ENCODE measurements around the gene SPNS3.

SPNS3 gene

DNA sequence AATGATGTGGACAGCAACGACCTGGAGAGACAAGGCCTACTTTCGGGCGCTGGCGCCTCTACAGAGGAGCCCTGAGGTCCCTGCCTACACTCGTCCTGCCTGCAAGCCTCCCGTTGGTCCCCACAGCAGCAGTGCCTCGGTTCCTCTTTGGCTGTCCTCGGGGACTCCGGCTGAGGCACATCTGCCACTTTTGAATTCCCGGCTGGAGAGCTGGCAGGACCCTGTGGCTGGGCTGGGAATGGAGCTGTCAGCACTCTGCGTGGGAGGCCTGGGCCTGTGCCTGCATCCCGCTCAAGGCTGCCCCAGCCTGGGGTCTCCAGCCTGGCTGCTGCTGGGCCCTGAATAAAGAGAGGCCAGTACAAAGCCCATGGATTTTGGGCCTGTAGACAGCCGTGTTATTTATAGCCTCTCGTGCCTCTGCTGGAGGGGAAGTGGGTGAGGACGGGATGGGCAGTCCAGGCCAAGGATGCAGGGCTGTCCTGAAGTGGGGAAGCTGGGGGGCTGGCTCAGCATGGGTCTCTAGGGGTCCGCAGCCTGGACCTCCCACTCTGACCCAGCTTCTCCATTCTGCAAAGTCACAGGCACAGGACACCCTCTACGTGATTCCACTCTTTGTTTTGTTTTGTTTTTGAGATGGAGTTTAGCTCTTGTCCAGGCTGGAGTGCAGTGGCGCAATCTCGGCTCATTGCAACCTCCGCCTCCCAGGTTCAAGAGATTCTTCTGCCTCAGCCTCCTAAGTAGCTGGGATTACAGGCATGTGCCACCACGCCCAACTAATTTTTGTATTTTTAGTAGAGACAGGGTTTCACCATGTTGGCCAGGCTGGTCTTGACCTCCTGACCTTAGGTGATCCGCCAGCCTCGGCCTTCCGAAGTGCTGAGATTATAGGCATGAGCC lies 54.3 kb downstream of the SPNS3 start:
- Histone ChIP-seq H4K12ac (ENCODE audit: low read depth, low read length) (no peak overlapping the region), H3K4me3 (ENCODE audit: low read depth, low read length) (no peak overlapping the region), H3K9me3 (ENCODE audit: insufficient read depth, low read depth, low read length) (no peaks in the 10 kb centered on the region), H3K79me1 (ENCODE audit: low read length) (peaks cover 72% of the 10 kb centered on the region), H3K23ac (ENCODE audit: low read length) (no peak overlapping the region), H3K18ac (ENCODE audit: low read length) (peak overlapping the region; percentile 78), H2BK5ac (ENCODE audit: low read depth, low read length, poor library complexity) (peak overlapping the region; percentile 98), H3K4ac (ENCODE audit: low read depth, low read length) (peak overlapping the region; percentile 64), H3K36me3 (ENCODE audit: control insufficient read depth in 1 of 2, insufficient read depth in 2 of 2, low read length in 2 of 2) (no peaks in the 10 kb centered on the region), H3K27ac (ENCODE audit: low read depth, low read length) (peak overlapping the region; percentile 21), H2AK5ac (ENCODE audit: low read length) (peak overlapping the region; percentile 6), H3K79me2 (ENCODE audit: control insufficient read depth, insufficient read depth, low read length, poor library complexity) (peaks cover 13% of the 10 kb centered on the region), H3K27me3 (ENCODE audit: insufficient read depth, low read length) (no peaks in the 10 kb centered on the region), H2BK12ac (ENCODE audit: low read length) (peak overlapping the region; percentile 99), H4K8ac (ENCODE audit: low read depth, low read length) (peak overlapping the region; percentile 64), H3K4me2 (ENCODE audit: low read length) (no peak overlapping the region), H2AFZ (ENCODE audit: insufficient read depth, low read length, poor library complexity) (no peak overlapping the region), H3K14ac (ENCODE audit: low read length) (peak overlapping the region; percentile 73), H3K9ac (ENCODE audit: low read length) (no peak overlapping the region), H2BK120ac (ENCODE audit: insufficient read depth, low read length, poor library complexity) (peak overlapping the region; percentile 99), H4K91ac (ENCODE audit: low read depth, low read length) (peak overlapping the region; percentile 96), H3K4me1 (ENCODE audit: control insufficient read depth in 1 of 2, insufficient read depth in 2 of 2, low read length in 2 of 2) (peaks cover 61 to 73% of the 10 kb centered on the region in 2 experiments)
- no CpG with 5 or more reads among the region's 24 CpGs for WGBS (ENCODE audit: extremely low coverage, insufficient coverage, insufficient read length)
- DNase-seq = no peak

DNA sequence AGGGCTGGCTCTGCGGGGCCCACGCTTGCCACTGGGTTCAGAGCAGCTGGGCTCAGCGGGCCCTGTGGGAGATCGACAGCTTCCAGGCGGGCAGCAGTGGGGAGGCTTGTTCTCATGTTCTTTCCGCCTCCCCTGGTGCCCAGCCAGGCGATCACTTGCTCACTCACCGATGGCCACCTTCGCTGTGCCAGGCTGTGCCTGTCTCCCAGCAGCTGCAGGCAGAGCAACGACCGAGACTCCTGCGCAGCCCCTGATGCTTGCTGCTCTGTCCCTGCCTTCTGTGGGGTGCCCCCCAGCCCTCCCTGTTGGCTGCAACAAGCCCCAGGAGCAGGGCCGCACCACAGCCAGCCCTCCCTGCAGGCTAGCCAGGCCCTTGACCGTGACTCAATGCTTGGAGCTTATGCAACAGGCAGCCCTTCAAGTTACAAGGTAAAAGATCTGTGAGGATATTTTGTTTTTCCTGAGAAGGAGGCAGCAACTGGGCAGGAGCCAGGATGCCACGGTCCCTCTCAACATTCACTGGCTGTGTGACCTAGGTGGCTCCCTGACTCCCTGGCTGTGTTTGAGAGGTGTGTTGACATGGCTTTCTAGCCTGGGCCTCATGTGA lies 55.4 kb downstream of the SPNS3 start:
- Histone ChIP-seq H3K9ac (ENCODE audit: low read length) (no peak overlapping the region), H3K36me3 (ENCODE audit: control insufficient read depth in 1 of 2, insufficient read depth in 2 of 2, low read length in 2 of 2) (no peaks in the 10 kb centered on the region), H3K4me2 (ENCODE audit: low read length) (no peak overlapping the region), H3K18ac (ENCODE audit: low read length) (peak overlapping the region; percentile 78), H4K91ac (ENCODE audit: low read depth, low read length) (peak overlapping the region; percentile 96), H4K12ac (ENCODE audit: low read depth, low read length) (no peak overlapping the region), H4K8ac (ENCODE audit: low read depth, low read length) (peak overlapping the region; percentile 78), H3K27me3 (ENCODE audit: insufficient read depth, low read length) (no peaks in the 10 kb centered on the region), H3K4me3 (ENCODE audit: low read depth, low read length) (no peak overlapping the region), H3K79me1 (ENCODE audit: low read length) (peaks cover 63% of the 10 kb centered on the region), H2BK120ac (ENCODE audit: insufficient read depth, low read length, poor library complexity) (peak overlapping the region; percentile 99), H2BK12ac (ENCODE audit: low read length) (peak overlapping the region; percentile 99), H3K4ac (ENCODE audit: low read depth, low read length) (peak overlapping the region; percentile 53), H2BK5ac (ENCODE audit: low read depth, low read length, poor library complexity) (peak overlapping the region; percentile 98), H3K9me3 (ENCODE audit: insufficient read depth, low read depth, low read length) (no peaks in the 10 kb centered on the region), H2AK5ac (ENCODE audit: low read length) (peak overlapping the region; percentile 4), H3K27ac (ENCODE audit: low read depth, low read length) (peak overlapping the region; percentile 97), H3K23ac (ENCODE audit: low read length) (no peak overlapping the region), H3K14ac (ENCODE audit: low read length) (peak overlapping the region; percentile 87), H2AFZ (ENCODE audit: insufficient read depth, low read length, poor library complexity) (peak overlapping the region; percentile 27), H3K4me1 (ENCODE audit: control insufficient read depth in 1 of 2, insufficient read depth in 2 of 2, low read length in 2 of 2) (peaks cover 51 to 68% of the 10 kb centered on the region in 2 experiments), H3K79me2 (ENCODE audit: control insufficient read depth, insufficient read depth, low read length, poor library complexity) (peaks cover 13% of the 10 kb centered on the region)
- no CpG with 5 or more reads among the region's 15 CpGs for WGBS (ENCODE audit: extremely low coverage, insufficient coverage, insufficient read length)
- DNase-seq = peak in 1 of 2 donors; percentile 78

DNA sequence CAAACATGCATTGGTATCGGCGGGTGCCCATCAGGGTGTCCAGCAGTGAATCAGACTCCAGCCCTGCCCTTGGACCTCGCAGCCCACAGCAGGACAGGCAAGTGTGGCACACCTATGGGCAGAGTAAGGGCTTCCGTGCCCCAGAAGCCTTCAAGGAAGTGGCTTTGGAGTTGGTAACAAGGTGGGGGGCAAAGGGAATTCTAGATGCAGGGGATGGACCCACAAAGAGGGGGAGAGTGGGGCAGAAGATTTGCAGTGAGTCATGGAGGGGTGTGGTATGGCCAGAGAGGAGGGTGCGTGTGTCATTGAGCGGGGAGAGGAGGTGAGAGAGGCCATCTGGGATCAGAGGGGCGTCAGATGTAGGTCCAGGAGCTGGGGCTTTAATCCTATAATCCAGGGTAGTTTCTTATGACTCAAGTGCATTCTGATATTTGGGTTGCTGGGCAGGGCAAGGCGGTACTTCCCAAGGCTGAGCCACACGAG lies 56.4 kb downstream of the SPNS3 start:
- peak overlapping the region; percentile 3 for H2AFZ ChIP-seq (ENCODE audit: insufficient read depth, low read length, poor library complexity)
- no peak overlapping the region for H3K4me3 ChIP-seq (ENCODE audit: low read depth, low read length)
- H3K18ac ChIP-seq (ENCODE audit: low read length) = peak overlapping the region; percentile 78
- no peak overlapping the region for H3K9ac ChIP-seq (ENCODE audit: low read length)
- H3K36me3 ChIP-seq (ENCODE audit: control insufficient read depth in 1 of 2, insufficient read depth in 2 of 2, low read length in 2 of 2) = no peaks in the 10 kb centered on the region
- peak overlapping the region; percentile 98 for H2AK5ac ChIP-seq (ENCODE audit: low read length)
- H3K4me1 ChIP-seq (ENCODE audit: control insufficient read depth in 1 of 2, insufficient read depth in 2 of 2, low read length in 2 of 2) = peaks cover 51 to 63% of the 10 kb centered on the region in 2 experiments
- H3K9me3 ChIP-seq (ENCODE audit: insufficient read depth, low read depth, low read length) = no peaks in the 10 kb centered on the region
- WGBS (ENCODE audit: extremely low coverage, insufficient coverage, insufficient read length) = no CpG with 5 or more reads among the region's 9 CpGs
- peak overlapping the region; percentile 59 for H3K4ac ChIP-seq (ENCODE audit: low read depth, low read length)
- H3K23ac ChIP-seq (ENCODE audit: low read length) = no peak overlapping the region
- H4K91ac ChIP-seq (ENCODE audit: low read depth, low read length) = peak overlapping the region; percentile 96
- H2BK120ac ChIP-seq (ENCODE audit: insufficient read depth, low read length, poor library complexity) = peak overlapping the region; percentile 99
- no peak for DNase-seq
- H2BK5ac ChIP-seq (ENCODE audit: low read depth, low read length, poor library complexity) = peak overlapping the region; percentile 98
- H3K79me2 ChIP-seq (ENCODE audit: control insufficient read depth, insufficient read depth, low read length, poor library complexity) = peaks cover 13% of the 10 kb centered on the region
- H3K27ac ChIP-seq (ENCODE audit: low read depth, low read length) = peak overlapping the region; percentile 97
- H3K27me3 ChIP-seq (ENCODE audit: insufficient read depth, low read length) = no peaks in the 10 kb centered on the region
- H2BK12ac ChIP-seq (ENCODE audit: low read length) = peak overlapping the region; percentile 99
- H3K14ac ChIP-seq (ENCODE audit: low read length) = peak overlapping the region; percentile 87
- H4K12ac ChIP-seq (ENCODE audit: low read depth, low read length) = peak overlapping the region; percentile 13
- peak overlapping the region; percentile 2 for H3K4me2 ChIP-seq (ENCODE audit: low read length)
- peak overlapping the region; percentile 78 for H4K8ac ChIP-seq (ENCODE audit: low read depth, low read length)
- peaks cover 58% of the 10 kb centered on the region for H3K79me1 ChIP-seq (ENCODE audit: low read length)

DNA sequence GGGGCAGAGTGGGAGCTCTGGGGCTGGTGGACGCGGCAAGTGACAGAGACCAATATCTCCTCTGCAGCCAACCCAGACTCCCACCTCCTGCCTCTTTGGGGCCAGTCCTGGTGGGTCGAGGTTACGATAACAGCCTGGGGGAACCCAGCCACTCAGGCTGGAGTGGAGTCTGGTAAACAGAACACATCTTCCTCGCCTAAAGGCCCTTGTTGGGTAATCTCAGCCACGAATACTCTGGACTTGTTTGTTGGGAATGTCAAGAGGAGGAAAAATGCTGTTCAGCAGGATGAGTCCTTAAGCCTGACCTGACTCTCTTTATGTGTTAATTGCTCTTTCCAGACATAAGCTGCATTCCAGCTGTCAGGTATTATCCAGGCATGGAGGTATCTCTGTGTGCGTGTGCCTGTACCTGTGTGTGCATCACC lies 56.9 kb downstream of the SPNS3 start:
- H3K9me3 ChIP-seq (ENCODE audit: insufficient read depth, low read depth, low read length) = no peaks in the 10 kb centered on the region
- peak overlapping the region; percentile 2 for H3K4me2 ChIP-seq (ENCODE audit: low read length)
- H2AFZ ChIP-seq (ENCODE audit: insufficient read depth, low read length, poor library complexity) = no peak overlapping the region
- peak overlapping the region; percentile 99 for H2BK120ac ChIP-seq (ENCODE audit: insufficient read depth, low read length, poor library complexity)
- no peaks in the 10 kb centered on the region for H3K36me3 ChIP-seq (ENCODE audit: control insufficient read depth in 1 of 2, insufficient read depth in 2 of 2, low read length in 2 of 2)
- peak overlapping the region; percentile 87 for H3K14ac ChIP-seq (ENCODE audit: low read length)
- peaks cover 56% of the 10 kb centered on the region for H3K79me1 ChIP-seq (ENCODE audit: low read length)
- H3K23ac ChIP-seq (ENCODE audit: low read length) = no peak overlapping the region
- peak overlapping the region; percentile 96 for H4K91ac ChIP-seq (ENCODE audit: low read depth, low read length)
- H3K27ac ChIP-seq (ENCODE audit: low read depth, low read length) = peak overlapping the region; percentile 97
- no peak overlapping the region for H3K4ac ChIP-seq (ENCODE audit: low read depth, low read length)
- no peak overlapping the region for H4K12ac ChIP-seq (ENCODE audit: low read depth, low read length)
- H3K18ac ChIP-seq (ENCODE audit: low read length) = no peak overlapping the region
- H3K9ac ChIP-seq (ENCODE audit: low read length) = no peak overlapping the region
- peaks cover 13% of the 10 kb centered on the region for H3K79me2 ChIP-seq (ENCODE audit: control insufficient read depth, insufficient read depth, low read length, poor library complexity)
- DNase-seq = peak; percentile 97 to 99
- no peak overlapping the region for H3K4me3 ChIP-seq (ENCODE audit: low read depth, low read length)
- H2BK12ac ChIP-seq (ENCODE audit: low read length) = no peak overlapping the region
- WGBS (ENCODE audit: extremely low coverage, insufficient coverage, insufficient read length) = no CpG with 5 or more reads among the region's 7 CpGs
- no peak overlapping the region for H2AK5ac ChIP-seq (ENCODE audit: low read length)
- H3K4me1 ChIP-seq (ENCODE audit: control insufficient read depth in 1 of 2, insufficient read depth in 2 of 2, low read length in 2 of 2) = peaks cover 51 to 60% of the 10 kb centered on the region in 2 experiments
- H2BK5ac ChIP-seq (ENCODE audit: low read depth, low read length, poor library complexity) = peak overlapping the region; percentile 98
- H3K27me3 ChIP-seq (ENCODE audit: insufficient read depth, low read length) = no peaks in the 10 kb centered on the region
- H4K8ac ChIP-seq (ENCODE audit: low read depth, low read length) = no peak overlapping the region

Data from trophoblast cell (in vitro differentiated cells and primary cell).